Stimulated activated CD8-positive, alpha-beta memory T cell treated with anti-CD3 and anti-CD28 coated beads, Interleukin-4, amount 100 ng/mL, for 48 hours (primary cell): ENCODE data around the gene HOOK1.

ENCODE experiments used
- DNase-seq: peaks from one replicate; pipeline ENCODE4 v3.0.0-alpha.2; 2020

The HOOK1 gene

DNA sequence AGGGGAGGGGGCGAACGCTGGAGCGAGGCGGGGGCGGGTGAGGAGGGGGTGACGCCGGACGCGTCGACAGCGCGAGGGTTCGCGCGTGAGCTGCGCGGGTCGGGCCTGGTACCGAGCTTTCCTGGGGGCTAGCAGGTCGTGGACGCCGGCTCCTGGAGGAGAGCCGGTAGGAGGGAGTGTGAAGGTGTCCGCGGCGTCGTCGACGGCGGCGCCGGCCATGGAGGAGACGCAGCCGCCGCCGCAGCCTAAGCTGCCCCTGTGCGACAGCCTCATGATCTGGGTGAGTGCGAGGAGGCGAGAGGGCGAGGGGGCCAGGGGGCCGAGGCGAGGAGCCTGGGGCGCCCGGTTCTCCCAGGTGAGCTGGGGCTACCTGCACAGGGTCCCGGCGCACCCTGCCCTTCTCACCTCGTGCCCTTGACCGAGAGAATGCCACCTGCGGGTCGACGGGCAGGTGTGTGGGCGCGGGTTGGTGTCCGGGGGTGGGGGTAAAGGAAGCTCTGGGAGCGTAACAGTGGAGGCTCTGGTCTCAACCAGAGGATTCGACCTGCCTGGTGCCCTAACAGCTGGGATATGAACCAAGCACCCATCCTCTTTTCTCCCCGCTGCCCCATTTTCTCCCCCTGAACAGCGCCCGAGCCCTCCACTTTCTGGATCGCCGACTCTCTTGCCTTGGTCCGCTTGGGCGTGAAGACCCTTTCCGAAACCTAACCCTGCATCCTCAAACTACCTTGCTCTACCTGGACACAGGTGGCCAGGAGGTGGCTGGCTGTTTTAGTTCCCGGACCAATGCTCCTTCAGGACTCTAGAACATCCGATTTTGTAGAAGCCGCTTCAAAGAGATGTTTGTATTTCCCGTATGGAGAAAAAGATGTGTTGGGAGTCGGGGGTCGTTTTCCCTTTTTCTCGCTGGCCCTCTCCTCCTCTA, at the start of gene HOOK1:
HOOK1 (plus strand) TSS at position 49 of the 925 bp plus-strand sequence; CDS start at position 218, 169 bp downstream.
- DNase-seq = peak; percentile 23

- no peak for DNase-seq
Measured at GRCh38 chr1:59765011-59765730, 49.6 kb upstream of the HOOK1 start.

DNA sequence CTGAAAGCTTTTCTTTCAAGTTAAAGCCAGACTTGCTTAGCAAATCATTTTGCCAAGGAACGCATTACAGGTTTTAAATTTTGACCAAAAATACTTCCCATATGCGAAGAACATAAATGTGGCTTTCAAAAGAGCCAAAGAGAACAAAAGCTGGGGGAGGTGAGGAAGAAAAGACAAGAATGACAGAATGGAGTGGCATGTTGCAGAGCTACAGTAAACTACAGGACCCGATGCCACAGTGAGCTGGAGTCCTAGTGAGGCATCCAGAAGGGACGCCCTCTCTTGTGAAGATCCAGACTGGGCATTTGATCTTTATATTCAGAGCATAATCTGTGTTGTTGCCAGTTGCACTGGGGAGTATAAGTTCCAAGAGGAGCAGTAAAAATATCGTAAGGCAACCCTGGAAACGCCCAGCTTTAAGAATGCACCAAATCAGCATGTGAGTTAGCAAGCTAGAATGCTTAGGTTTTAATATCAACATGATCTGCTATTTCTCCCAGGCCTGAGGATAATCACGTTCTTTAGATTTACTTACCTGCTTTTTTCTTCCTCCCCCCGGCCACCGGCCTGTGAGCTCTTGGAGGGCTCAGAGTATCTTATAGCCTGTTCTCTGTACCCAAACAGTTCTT, 48.4 kb upstream of the HOOK1 start:
- DNase-seq = no peak

DNA sequence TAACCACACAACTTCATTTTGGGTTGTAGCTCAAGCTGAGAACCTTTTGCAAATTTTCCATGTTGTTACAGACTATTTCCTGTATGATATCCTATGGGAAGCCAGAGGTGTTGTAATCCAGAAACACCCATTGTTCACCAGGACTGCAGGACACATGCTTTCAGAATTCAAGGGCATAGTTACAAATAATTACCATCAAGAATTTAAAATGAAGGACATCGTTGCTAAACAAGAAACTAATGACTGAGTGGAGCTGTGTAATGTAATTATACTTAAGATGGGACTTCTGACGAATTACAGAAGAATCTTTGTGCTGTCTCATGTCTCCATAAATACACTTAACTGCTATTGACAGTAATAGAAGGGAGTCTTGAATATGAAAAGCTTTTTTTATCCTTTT, 47.6 kb upstream of the HOOK1 start:
- no peak for DNase-seq

DNA sequence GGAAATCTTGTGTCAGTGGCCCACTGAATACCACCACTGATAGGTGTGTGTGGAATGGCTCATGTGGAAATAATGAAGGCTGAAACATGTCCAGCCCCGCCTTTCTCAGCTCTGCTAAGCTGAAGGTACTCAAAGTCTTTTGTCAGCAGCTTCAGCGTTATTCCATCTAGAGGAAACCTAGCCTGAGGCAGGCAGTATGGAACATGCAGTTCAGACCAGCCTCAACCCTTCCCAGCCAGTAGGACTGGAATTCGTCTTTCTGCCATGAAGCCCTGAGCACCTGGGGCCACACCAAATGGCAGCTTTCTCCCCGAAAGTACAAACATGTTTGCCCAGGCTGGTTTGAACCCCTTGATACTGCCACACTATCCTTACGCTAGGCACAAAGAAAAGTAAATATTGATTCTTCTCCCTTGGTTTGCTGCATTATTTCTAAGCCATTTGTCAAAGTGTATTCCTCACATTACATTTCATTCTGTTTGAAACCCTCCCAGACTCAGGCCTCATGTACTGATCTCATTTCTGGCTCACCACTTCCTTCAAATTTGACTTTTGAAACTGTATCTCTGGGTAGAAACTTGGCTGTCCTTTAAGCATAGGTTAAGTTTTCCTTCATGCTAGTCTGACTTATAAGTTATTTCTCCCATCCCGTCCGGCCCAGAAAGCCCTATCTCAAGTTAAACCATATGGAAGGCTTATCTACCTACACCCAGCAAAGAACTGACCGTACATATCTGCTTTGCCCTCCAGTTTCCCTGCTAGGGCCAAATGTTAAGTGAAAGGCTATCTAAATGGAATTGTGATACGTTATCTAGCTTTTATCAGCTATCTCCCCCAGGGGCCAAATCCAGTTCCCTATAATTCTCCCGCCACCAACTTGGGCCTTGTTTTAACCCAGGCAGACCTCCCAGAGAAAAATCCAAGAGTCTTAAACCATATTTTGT, 45.7 kb upstream of the HOOK1 start:
- DNase-seq = no peak

GRCh38 chr1:59769736-59770095, 45.0 kb upstream of the HOOK1 start:
- DNase-seq = no peak

DNA sequence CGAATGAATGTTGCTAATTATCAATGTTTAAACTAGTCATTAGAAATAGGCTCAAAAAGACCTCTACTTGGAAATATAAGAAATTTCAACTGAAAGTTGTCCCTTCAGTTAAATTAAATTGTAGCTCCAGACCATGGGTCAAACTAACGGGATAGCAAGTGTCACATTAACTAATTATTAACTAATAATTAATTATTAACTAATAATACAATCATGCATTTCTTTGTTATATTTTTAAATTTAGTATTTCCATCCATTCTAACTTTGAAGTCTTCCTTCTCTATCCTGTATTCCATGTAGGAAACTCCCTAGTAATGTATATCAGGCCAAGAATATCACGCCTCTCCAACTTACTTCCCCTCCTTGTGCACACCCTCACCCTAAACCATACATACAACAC, 43.4 kb upstream of the HOOK1 start:
- DNase-seq = no peak

- no peak for DNase-seq
Measured at GRCh38 chr1:59775480-59775879, 39.3 kb upstream of the HOOK1 start.

- DNase-seq = no peak
Measured at GRCh38 chr1:59776960-59777852, 37.5 kb upstream of the HOOK1 start.

GRCh38 chr1:59779949-59780348, 34.8 kb upstream of the HOOK1 start:
- no peak for DNase-seq

DNA sequence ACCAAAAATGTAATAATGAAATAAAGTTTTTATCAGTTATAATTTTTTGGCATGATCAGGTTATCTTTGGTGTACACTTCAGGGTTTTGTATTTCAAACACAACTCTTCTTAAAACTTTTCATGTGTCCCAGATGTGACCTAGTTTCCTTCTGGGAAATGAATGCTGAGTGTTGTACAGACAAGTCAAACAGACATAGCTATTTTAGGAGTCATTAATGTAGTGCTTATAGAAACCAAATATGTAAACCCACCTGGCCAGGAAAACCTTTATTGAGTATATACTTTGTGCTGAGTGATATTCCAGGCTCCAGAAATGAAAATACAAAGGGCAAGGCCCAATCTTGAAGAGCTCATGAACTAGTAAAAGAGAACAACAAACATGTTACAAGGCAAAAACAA, 25.9 kb upstream of the HOOK1 start:
- no peak for DNase-seq

DNA sequence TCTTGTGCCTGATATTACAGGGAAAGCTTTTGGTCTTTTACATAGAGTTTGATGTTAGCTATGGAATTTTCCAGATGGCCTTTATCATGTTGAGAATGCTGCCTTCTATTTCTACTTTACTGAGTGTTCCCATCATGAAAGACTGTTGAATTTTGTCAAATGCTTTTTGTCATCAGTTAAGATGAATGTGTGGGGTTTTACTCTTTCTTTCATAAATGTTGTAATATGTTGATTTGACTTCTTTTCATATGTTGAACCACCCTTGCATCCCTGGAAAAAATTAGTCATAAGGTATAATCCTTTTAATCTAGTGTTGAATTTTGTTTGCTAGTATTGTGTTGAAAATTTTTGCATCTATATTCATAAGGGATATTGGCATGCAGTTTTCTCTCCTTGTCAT, 16.1 kb upstream of the HOOK1 start:
- DNase-seq = no peak

- DNase-seq = no peak
Measured at GRCh38 chr1:59803458-59804038, 11.2 kb upstream of the HOOK1 start.

- DNase-seq = no peak
Measured at GRCh38 chr1:59804301-59804700, 10.4 kb upstream of the HOOK1 start.

GRCh38 chr1:59805554-59805953, 9.2 kb upstream of the HOOK1 start:
- no peak for DNase-seq

- peak; percentile 79 for DNase-seq
Measured at GRCh38 chr1:59814180-59814900, 409 bp upstream of the HOOK1 start.

GRCh38 chr1:59815892-59816291, 1.1 kb downstream of the HOOK1 start:
- DNase-seq = no peak

- DNase-seq = no peak
Measured at GRCh38 chr1:59816318-59816878, 1.6 kb downstream of the HOOK1 start.

DNA sequence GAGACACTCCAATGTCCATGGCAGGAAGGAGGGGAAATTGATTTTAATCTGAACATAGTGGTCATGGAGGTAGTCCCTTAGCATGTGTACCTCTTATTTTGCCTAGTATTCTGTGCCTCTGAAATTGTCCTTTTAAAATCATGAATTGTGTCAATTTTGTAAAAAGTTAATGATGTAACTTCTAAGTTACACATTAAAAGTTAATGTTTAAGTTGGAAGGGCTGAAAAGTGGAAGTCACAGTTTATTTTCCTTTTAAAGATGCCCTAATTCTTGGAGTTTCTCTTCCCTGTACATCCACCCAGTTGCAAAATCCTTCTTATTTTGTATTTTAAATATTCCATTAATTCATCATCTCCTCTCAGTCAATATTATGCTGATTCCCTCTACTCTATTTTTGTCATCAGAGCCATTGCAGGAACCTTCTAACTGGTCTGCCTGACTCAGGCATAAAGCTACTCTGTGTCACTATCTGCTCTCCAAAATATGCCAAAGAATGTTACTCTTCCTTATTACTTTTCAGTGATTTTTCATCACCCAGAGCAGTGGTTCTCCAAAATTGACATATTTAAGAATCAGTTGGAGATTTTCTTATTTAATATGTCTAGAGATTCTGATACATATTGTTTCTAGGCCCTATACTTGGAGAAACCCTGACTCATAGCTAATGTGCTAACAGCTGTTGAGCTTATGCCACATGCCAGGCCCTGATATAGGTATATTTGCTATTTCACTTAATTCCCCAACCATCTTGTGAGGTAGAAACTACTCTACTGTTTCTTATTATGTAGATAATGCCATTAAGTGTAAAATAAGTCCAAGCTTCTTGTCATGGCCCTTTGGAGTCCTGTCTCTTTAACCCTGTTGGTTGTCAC, 5.1 kb downstream of the HOOK1 start:
- DNase-seq = no peak
